ENCODE data around the gene RNF26. TPM values are rescaled to one million over a fixed set of nuclear protein-coding genes. Genes with fewer than 3 reads are reported as not detected.

The RNF26 gene
- total and polyA plus RNA-seq, 2 donors (not counting 1 experiment from before 2014, with no cell fraction given), result 7.1 to 22.9 TPM

DNA sequence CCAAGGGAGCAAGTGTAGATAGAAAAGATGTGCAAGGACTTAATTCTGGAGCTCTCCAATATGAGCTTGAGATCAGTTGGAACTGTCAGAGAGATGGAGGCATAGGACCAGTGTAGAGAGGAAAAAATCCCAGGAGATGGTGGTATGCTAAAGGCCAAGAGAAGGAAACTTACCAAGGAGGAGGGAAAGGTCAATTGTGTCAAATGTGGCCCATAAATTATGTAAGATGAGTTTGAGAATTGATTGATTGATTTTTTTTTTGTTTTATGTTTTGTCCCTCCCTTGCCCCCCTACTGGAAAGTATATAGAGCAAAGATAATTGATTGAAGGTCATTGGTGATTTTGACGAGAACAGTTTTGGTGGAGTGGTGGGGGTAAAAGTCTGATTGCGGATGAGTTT lies 50.0 kb downstream of the RNF26 start:
- no peak overlapping the region for H3K4me3 ChIP-seq (replicated peaks in 1 of 4; ENCODE audit: control extremely low read depth in 1 of 4, insufficient read depth in 1 of 4, low read depth in 3 of 4, low read length in 4 of 4)
- H3K4me2 ChIP-seq (ENCODE audit: extremely low read depth, insufficient read depth, low read length), result no peak overlapping the region
- no peak overlapping the region for H3K9ac ChIP-seq (ENCODE audit: insufficient read depth, low read length)
- H2AFZ ChIP-seq (ENCODE audit: low read length), result no peak overlapping the region
- H3K4me1 ChIP-seq (ENCODE audit: control insufficient read depth, extremely low read depth, insufficient read depth, low read length), result peaks cover 6% of the 10 kb centered on the region
- no peak for DNase-seq (ENCODE audit: low read depth in 2 of 2)
- H3K9me3 ChIP-seq (ENCODE audit: control insufficient read depth, insufficient read depth, low read depth, low read length), result no peaks in the 10 kb centered on the region
- H3K27me3 ChIP-seq (ENCODE audit: control insufficient read depth, insufficient read depth, low read length), result peaks cover 14% of the 10 kb centered on the region
- no peaks in the 10 kb centered on the region for H3K36me3 ChIP-seq (ENCODE audit: control insufficient read depth, insufficient read depth, low read length)
- H4K20me1 ChIP-seq (ENCODE audit: control insufficient read depth, extremely low read depth, insufficient read depth, low read length), result no peaks in the 10 kb centered on the region
- H3K27ac ChIP-seq (ENCODE audit: insufficient read depth, low read length), result no peak overlapping the region
- TF ChIP-seq, protein P1, sequence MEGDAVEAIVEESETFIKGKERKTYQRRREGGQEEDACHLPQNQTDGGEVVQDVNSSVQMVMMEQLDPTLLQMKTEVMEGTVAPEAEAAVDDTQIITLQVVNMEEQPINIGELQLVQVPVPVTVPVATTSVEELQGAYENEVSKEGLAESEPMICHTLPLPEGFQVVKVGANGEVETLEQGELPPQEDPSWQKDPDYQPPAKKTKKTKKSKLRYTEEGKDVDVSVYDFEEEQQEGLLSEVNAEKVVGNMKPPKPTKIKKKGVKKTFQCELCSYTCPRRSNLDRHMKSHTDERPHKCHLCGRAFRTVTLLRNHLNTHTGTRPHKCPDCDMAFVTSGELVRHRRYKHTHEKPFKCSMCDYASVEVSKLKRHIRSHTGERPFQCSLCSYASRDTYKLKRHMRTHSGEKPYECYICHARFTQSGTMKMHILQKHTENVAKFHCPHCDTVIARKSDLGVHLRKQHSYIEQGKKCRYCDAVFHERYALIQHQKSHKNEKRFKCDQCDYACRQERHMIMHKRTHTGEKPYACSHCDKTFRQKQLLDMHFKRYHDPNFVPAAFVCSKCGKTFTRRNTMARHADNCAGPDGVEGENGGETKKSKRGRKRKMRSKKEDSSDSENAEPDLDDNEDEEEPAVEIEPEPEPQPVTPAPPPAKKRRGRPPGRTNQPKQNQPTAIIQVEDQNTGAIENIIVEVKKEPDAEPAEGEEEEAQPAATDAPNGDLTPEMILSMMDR (conservative IDR thresholded peaks at IDR 0.05 in 1 of 2, IDR thresholded peaks at IDR 0.05 in 1 of 2; ENCODE audit: low read depth in 1 of 2, low read length in 2 of 2), result no peak
- TF ChIP-seq EZH2 (IDR thresholded peaks at IDR 0.05; ENCODE audit: low read length, missing control alignments), result no peak
- no peaks in the 10 kb centered on the region for H3K79me2 ChIP-seq (ENCODE audit: control insufficient read depth, insufficient read depth, low read length)

Other genes starting within 250 kb of the RNF26 start
- 6.9 and 9.4 TPM in 2 replicates for gene HMBS, start 249.6 kb upstream of the RNF26 start, total RNA-seq
- 23.8 and 36.6 TPM in 2 replicates for gene HMBS, start 249.6 kb upstream of the RNF26 start, polyA plus RNA-seq
- 14.5 and 14.6 TPM in 2 replicates for gene DPAGT1, start 232.7 kb upstream of the RNF26 start, total RNA-seq
- gene DPAGT1, start 232.7 kb upstream of the RNF26 start, polyA plus RNA-seq, result 44.9 and 53.0 TPM in 2 replicates
- gene C2CD2L, start 227.2 kb upstream of the RNF26 start, total RNA-seq, result 1.8 and 3.0 TPM in 2 replicates
- gene C2CD2L, start 227.2 kb upstream of the RNF26 start, polyA plus RNA-seq, result 3.0 and 4.2 TPM in 2 replicates
- gene HINFP, start 212.9 kb upstream of the RNF26 start, total RNA-seq, result 13.5 and 14.4 TPM in 2 replicates
- 12.4 and 13.1 TPM in 2 replicates for gene HINFP, start 212.9 kb upstream of the RNF26 start, polyA plus RNA-seq
- gene ABCG4, start 185.5 kb upstream of the RNF26 start, total RNA-seq, result under 0.01 and 0.17 TPM in 2 replicates
- 0.05 and 0.12 TPM in 2 replicates for gene ABCG4, start 185.5 kb upstream of the RNF26 start, polyA plus RNA-seq
- gene NLRX1, start 165.8 kb upstream of the RNF26 start, total RNA-seq, result 12.8 and 21.3 TPM in 2 replicates
- gene NLRX1, start 165.8 kb upstream of the RNF26 start, polyA plus RNA-seq, result 5.7 and 6.6 TPM in 2 replicates
- not detected in 2 replicates for gene NHERF4, start 149.1 kb upstream of the RNF26 start, total RNA-seq
- not detected in 2 replicates for gene NHERF4, start 149.1 kb upstream of the RNF26 start, polyA plus RNA-seq
- 6.4 and 12.4 TPM in 2 replicates for gene CBL, start 128.2 kb upstream of the RNF26 start, total RNA-seq
- 11.1 and 17.6 TPM in 2 replicates for gene CBL, start 128.2 kb upstream of the RNF26 start, polyA plus RNA-seq
- 3.9 and 4.8 TPM in 2 replicates for gene MCAM, start 17.4 kb upstream of the RNF26 start, total RNA-seq
- gene MCAM, start 17.4 kb upstream of the RNF26 start, polyA plus RNA-seq, result 8.1 and 26.3 TPM in 2 replicates
- gene C1QTNF5, start 6.4 kb downstream of the RNF26 start, total RNA-seq, result 32.0 and 34.4 TPM in 2 replicates
- gene C1QTNF5, start 6.4 kb downstream of the RNF26 start, polyA plus RNA-seq, result 13.4 and 13.6 TPM in 2 replicates
- not detected in 2 replicates for gene MFRP, start 12.2 kb downstream of the RNF26 start, total RNA-seq
- not detected in 2 replicates for gene MFRP, start 12.2 kb downstream of the RNF26 start, polyA plus RNA-seq
- gene USP2, start 47.2 kb downstream of the RNF26 start, total RNA-seq, result 0.77 and 2.3 TPM in 2 replicates
- gene USP2, start 47.2 kb downstream of the RNF26 start, polyA plus RNA-seq, result 0.66 and 1.0 TPM in 2 replicates
- gene THY1, start 88.6 kb downstream of the RNF26 start, total RNA-seq, result 105 and 292 TPM in 2 replicates
- gene THY1, start 88.6 kb downstream of the RNF26 start, polyA plus RNA-seq, result 824 and 1,700 TPM in 2 replicates

Data from fibroblast of lung (primary cell).